ENCODE measurements around the gene EPHA4. TPM values are rescaled to one million over a fixed set of nuclear protein-coding genes. Genes with fewer than 3 reads are reported as not detected.

EPHA4 gene
- total and polyA plus RNA-seq, 2 of the 4 experiments (the other 2 are of a cell fraction): 36.9 to 132 TPM

DNA sequence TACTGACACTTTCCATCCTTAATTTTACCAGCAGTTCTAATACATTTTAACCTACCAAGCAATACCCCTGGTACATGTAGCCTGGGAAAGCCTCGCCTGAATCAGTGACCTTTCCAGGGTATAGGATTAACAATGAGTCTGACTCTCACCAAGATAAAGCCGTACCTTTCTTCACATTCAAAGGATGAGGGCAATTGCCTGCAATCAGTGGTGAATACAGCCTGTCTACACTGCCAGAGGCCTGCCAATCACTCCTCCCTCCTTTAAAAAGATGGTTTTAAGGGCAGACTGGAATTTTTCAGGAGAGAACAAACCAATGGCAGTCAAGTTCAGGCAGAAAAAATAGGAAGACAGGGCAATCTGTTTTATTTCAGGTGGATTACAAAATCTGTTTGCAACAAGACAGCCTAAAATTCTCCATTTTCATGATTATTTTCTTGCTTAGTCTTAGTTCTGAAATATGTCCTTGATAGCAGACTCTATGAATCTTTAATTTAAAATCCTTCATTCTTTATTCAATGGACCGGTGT, 4.8 kb downstream of the EPHA4 start:
- peaks cover 23% of the 10 kb centered on the region for H4K20me1 ChIP-seq (ENCODE audit: insufficient read depth, low read length)
- H3K14ac ChIP-seq (replicated peaks; ENCODE audit: low read depth, low read length): no peak overlapping the region
- H3K9me3 ChIP-seq (ENCODE audit: control insufficient read depth, insufficient read depth, low read length): no peaks in the 10 kb centered on the region
- peaks cover 16% of the 10 kb centered on the region for H3K36me3 ChIP-seq (ENCODE audit: control insufficient read depth, insufficient read depth, low read length)
- H3K9ac ChIP-seq (ENCODE audit: low read depth, low read length): no peak overlapping the region
- H3K18ac ChIP-seq (ENCODE audit: low read depth, low read length): no peak overlapping the region
- H4K8ac ChIP-seq (ENCODE audit: low read depth in 2 of 2, low read length in 2 of 2): no peak overlapping the region
- WGBS, 2 experiments (ENCODE audit: extremely low coverage in 2 of 2, insufficient read length in 1 of 2): no CpG with 5 or more reads among the region's 3 CpGs
- H3K4me3 ChIP-seq (ENCODE audit: insufficient read depth, low read depth, low read length): no peak overlapping the region
- ChIA-PET CTCF (no interaction called here), POLR2A (ENCODE audit: unreplicated experiment) (no interaction called here)
- intact Hi-C loops (cut with micrococcal nuclease): loop anchor here (5.0 kb wide), 1 partner anchor 65 kb away; no protein-coding TSS in a partner anchor
- dilution Hi-C loops (cut with HindIII; ENCODE audit: low sequenced_read_pairs, unreplicated experiment): no loop called here
- no peak overlapping the region for H2BK15ac ChIP-seq (ENCODE audit: low read depth, low read length)
- no peak for DNase-seq
- peaks cover 10% of the 10 kb centered on the region; the same call in 1 of the 2 replicates for H3K9me1 ChIP-seq (ENCODE audit: insufficient read depth, low read length)
- 0 out of 2 replicates have a peak overlapping the region, but pooled peaks have one; percentile 6 for H3K4ac ChIP-seq (ENCODE audit: low read depth, low read length)
- TF ChIP-seq MXI1 (IDR thresholded peaks at IDR 0.05; ENCODE audit: borderline replicate concordance, low read depth, low read length) (no peak), NFE2L2 (IDR thresholded peaks at IDR 0.05; ENCODE audit: low read depth, low read length) (no peak), POLR2A (IDR thresholded peaks at IDR 0.05; ENCODE audit: low read depth, low read length) (no peak)
- H2AFZ ChIP-seq (replicated peaks; ENCODE audit: low read length, poor library complexity): no peak overlapping the region
- H3K56ac ChIP-seq (ENCODE audit: extremely low read depth, insufficient read depth, low read length): no peak overlapping the region
- H3K4me2 ChIP-seq (ENCODE audit: low read depth, low read length): no peak overlapping the region
- 0 out of 2 replicates have a peak overlapping the region, but pooled peaks have one; percentile 35 for H2AK5ac ChIP-seq (ENCODE audit: low read depth, low read length)
- H3K4me1 ChIP-seq (ENCODE audit: control insufficient read depth, insufficient read depth, low read length): peaks cover 3% of the 10 kb centered on the region
- no peak for ATAC-seq (ENCODE audit: low read depth)
- no peak overlapping the region for H4K91ac ChIP-seq (ENCODE audit: insufficient read depth, low read depth, low read length)
- no peak overlapping the region for H4K5ac ChIP-seq (ENCODE audit: low read depth, low read length)
- no peak overlapping the region for H2AK9ac ChIP-seq (replicated peaks; ENCODE audit: low read depth, low read length, poor library complexity)
- H3K27ac ChIP-seq (ENCODE audit: insufficient read depth, low read length): no peak overlapping the region
- no peak overlapping the region for H2BK5ac ChIP-seq (ENCODE audit: low read depth, low read length, poor library complexity, severe bottlenecking)
- peaks cover 11 to 37% of the 10 kb centered on the region in 2 experiments; a peak in 3 of 4 replicates for H3K79me1 ChIP-seq (ENCODE audit: low read depth in 1 of 2, low read length in 2 of 2)
- in situ Hi-C loops (cut with MboI; ENCODE audit: low sequenced_read_pairs): no loop called here
- no peak overlapping the region for H2BK20ac ChIP-seq (ENCODE audit: low read depth, low read length)
- H3K27me3 ChIP-seq (ENCODE audit: control insufficient read depth, insufficient read depth, low read length): no peaks in the 10 kb centered on the region
- no peak overlapping the region for H3K23ac ChIP-seq (ENCODE audit: low read depth, low read length)
- peak overlapping the region; percentile 21; the same call in 1 of the 2 replicates for H2BK120ac ChIP-seq (ENCODE audit: low read depth, low read length)
- BruUV-seq (replicated peaks): no TSS peak
